ENCODE results near the gene COL8A1.

GRCh38 chr3:99635348-99635747 is 3.0 kb upstream of the COL8A1 start:
- TF ChIP-seq YY1 (IDR thresholded peaks at IDR 0.05; ENCODE audit: low read depth) (no peak), EGR1 (IDR thresholded peaks at IDR 0.05) (no peak), MAX (IDR thresholded peaks at IDR 0.05) (no peak), RAD21 (IDR thresholded peaks at IDR 0.05; ENCODE audit: low read depth) (no peak), TAF1 (IDR thresholded peaks at IDR 0.05; ENCODE audit: low read depth) (no peak), TEAD4 (IDR thresholded peaks at IDR 0.05) (no peak), FOXM1 (IDR thresholded peaks at IDR 0.05; ENCODE audit: borderline replicate concordance, low read depth) (no peak), NFIC (IDR thresholded peaks at IDR 0.05) (no peak), REST (IDR thresholded peaks at IDR 0.05; ENCODE audit: low read depth) (no peak)
